SK-N-SH treated with all-trans-retinoic acid at 6 μM for 48 hours (cell line): ENCODE data around the gene ZBTB5.

ENCODE experiments used
- ARNTL ChIP-seq: fragments of 450-650 bp; formaldehyde crosslinking; IDR thresholded peaks from 2 replicates; pipeline ENCODE4 v1.5.0; 2020; ENCODE audit warnings: low read depth, mild to moderate bottlenecking, moderate library complexity, borderline replicate concordance
- CREB5 ChIP-seq: fragments of 250-450 bp; sonication (Bioruptor Pico); IDR thresholded peaks from 2 replicates; pipeline ENCODE4 v1.5.1; 2020; ENCODE audit warnings: low read depth, mild to moderate bottlenecking, moderate library complexity
- CSDC2 ChIP-seq: fragments of 250-450 bp; sonication (Bioruptor Pico); IDR thresholded peaks from 2 replicates; pipeline ENCODE4 v1.5.0; 2020; ENCODE audit warnings: mild to moderate bottlenecking, moderate library complexity
- CSRNP3 ChIP-seq: fragments of 250-450 bp; sonication (Bioruptor Pico); IDR thresholded peaks from 2 replicates; pipeline ENCODE4 v1.5.1; 2021; ENCODE audit warnings: mild to moderate bottlenecking, moderate library complexity
- GLIS3 ChIP-seq: fragments of 250-450 bp; sonication (Bioruptor Pico); IDR thresholded peaks from 2 replicates; pipeline ENCODE4 v1.5.0; 2020; ENCODE audit warnings: mild to moderate bottlenecking, moderate library complexity
- OSR1 ChIP-seq: fragments of 250-450 bp; sonication (Bioruptor Pico); IDR thresholded peaks from 2 replicates; pipeline ENCODE4 v1.8.0; 2022; ENCODE audit warnings: moderate library complexity, mild to moderate bottlenecking, inconsistent platforms
- PATZ1 ChIP-seq: fragments of 250-450 bp; sonication (Bioruptor Pico); IDR thresholded peaks from 2 replicates; pipeline ENCODE4 v1.8.0; 2020; ENCODE audit warnings: mild to moderate bottlenecking, moderate library complexity, borderline replicate concordance
- RARB ChIP-seq: fragments of 250-450 bp; sonication (Bioruptor Pico); IDR thresholded peaks from 2 replicates; pipeline ENCODE4 v1.8.0; 2021; ENCODE audit warnings: mild to moderate bottlenecking, moderate library complexity
- TOX ChIP-seq: fragments of 250-450 bp; sonication (Bioruptor Pico); IDR thresholded peaks from 2 replicates; pipeline ENCODE4 v1.8.0; 2021; ENCODE audit warnings: mild to moderate bottlenecking, moderate library complexity, borderline replicate concordance
- TSHZ2 ChIP-seq: fragments of 250-450 bp; sonication (Bioruptor Pico); IDR thresholded peaks from 2 replicates; pipeline ENCODE4 v1.5.0; 2020; ENCODE audit warnings: mild to moderate bottlenecking, moderate library complexity
- ZC3H10 ChIP-seq: fragments of 250-450 bp; sonication (Bioruptor Pico); IDR thresholded peaks from 2 replicates; pipeline ENCODE4 v1.5.1; 2021; ENCODE audit warnings: mild to moderate bottlenecking, moderate library complexity
- ZFP3 ChIP-seq: fragments of 250-450 bp; sonication (Bioruptor Pico); IDR thresholded peaks from 2 replicates; pipeline ENCODE4 v1.5.0; 2020; ENCODE audit warnings: mild to moderate bottlenecking, moderate library complexity

- TF ChIP-seq ZFP3 (CRISPR knock-in tag) (no peak), CSDC2 (CRISPR knock-in tag) (no peak), PATZ1 (no peak), ZC3H10 (CRISPR knock-in tag) (no peak), RARB (CRISPR knock-in tag) (no peak), GLIS3 (CRISPR knock-in tag) (no peak), CREB5 (CRISPR knock-in tag) (no peak), TOX (CRISPR knock-in tag) (no peak), ARNTL (no peak), CSRNP3 (CRISPR knock-in tag) (no peak), TSHZ2 (no peak), OSR1 (CRISPR knock-in tag) (no peak)
Measured at GRCh38 chr9:37425298-37425752, 39.9 kb downstream of the ZBTB5 start.
